HEK293 (cell line): Measurements from ENCODE around the gene TANC1.
"Not testable (repeated sequence)": the region's sequence is repeated elsewhere in the genome, so short reads cannot be mapped to it uniquely, and the experiment has no call there.

ENCODE experiments used
- CTCF ChIA-PET: fragments of 350-600 bp; formaldehyde crosslinking; extraction: SDS; loops from one replicate; lab custom pipeline; 2021; ENCODE audit warnings: antibody characterized with exemption; lab: Yijun Ruan, JAX
- POLR2A ChIA-PET: fragments of 300-600 bp; formaldehyde crosslinking; extraction: SDS; loops from one replicate; lab custom pipeline; 2020; ENCODE audit warnings: antibody characterized with exemption, inconsistent platforms; lab: Yijun Ruan, JAX
- H3K27ac ChIP-seq: fragments of 200-500 bp; sonication (Bioruptor generic); 2 replicates; pipeline ENCODE4 v1.5.1; 2014; ENCODE audit warnings: low read depth, low read length, control low read depth, inconsistent platforms; ENCODE audit errors: extremely low read depth
- H3K36me3 ChIP-seq, 2 experiments: fragments of 200-500 bp in 1 of 2; sonication (Bioruptor generic) in 1 of 2; 1 replicate in 1 of 2; 2 replicates in 1 of 2; pipeline ENCODE4 v1.5.1; 2014 to 2017; ENCODE audit warnings: inconsistent platforms in 2 of 2, low read length in 2 of 2; ENCODE audit not compliant: control insufficient read depth in 2 of 2, insufficient read depth in 1 of 2
- H3K4me1 ChIP-seq: fragments of 200-500 bp; sonication (Bioruptor generic); 2 replicates; pipeline ENCODE4 v1.5.1; 2014; ENCODE audit warnings: mild to moderate bottlenecking, low read length, inconsistent platforms; ENCODE audit not compliant: control insufficient read depth, insufficient read depth
- H3K4me3 ChIP-seq: 2 replicates; pipeline ENCODE4 v1.5.1; 2011; ENCODE audit warnings: low read depth, mild to moderate bottlenecking, control low read depth, low read length, moderate library complexity
- H3K9me3 ChIP-seq: fragments of 200-500 bp; sonication (Bioruptor generic); 2 replicates; pipeline ENCODE4 v1.5.1; 2014; ENCODE audit warnings: low read depth, low read length, inconsistent platforms; ENCODE audit not compliant: control insufficient read depth, insufficient read depth
- EGR2 ChIP-seq: fragments of 450-650 bp; formaldehyde crosslinking; IDR thresholded peaks from 2 replicates; pipeline ENCODE4 v1.5.1; 2016; ENCODE audit warnings: low read depth, missing biosample characterization, missing genetic modification characterization
- KLF7 ChIP-seq: fragments of 450-650 bp; formaldehyde crosslinking; IDR thresholded peaks from 2 replicates; pipeline ENCODE4 v1.5.1; 2016; ENCODE audit warnings: missing biosample characterization, missing genetic modification characterization, borderline replicate concordance
- KLF9 ChIP-seq: fragments of 450-650 bp; formaldehyde crosslinking; IDR thresholded peaks from 2 replicates; pipeline ENCODE4 v1.5.1; 2016; ENCODE audit warnings: missing biosample characterization, missing genetic modification characterization, low read depth
- PRDM1 ChIP-seq: fragments of 450-650 bp; formaldehyde crosslinking; IDR thresholded peaks from 2 replicates; pipeline ENCODE4; 2016; ENCODE audit warnings: missing biosample characterization, missing genetic modification characterization
- ZBTB20 ChIP-seq: fragments of 450-650 bp; formaldehyde crosslinking; IDR thresholded peaks from 2 replicates; pipeline ENCODE4 v1.5.1; 2016; ENCODE audit warnings: missing biosample characterization, missing genetic modification characterization
- ZFHX2 ChIP-seq: fragments of 450-650 bp; formaldehyde crosslinking; conservative IDR thresholded peaks from 2 replicates; pipeline ENCODE4 v1.5.1; 2016; ENCODE audit warnings: missing biosample characterization, missing genetic modification characterization
- ZNF140 ChIP-seq: fragments of 450-650 bp; formaldehyde crosslinking; IDR thresholded peaks from 2 replicates; pipeline ENCODE4 v1.5.1; 2016; ENCODE audit warnings: missing biosample characterization, missing genetic modification characterization
- ZNF146 ChIP-seq: fragments of 450-650 bp; formaldehyde crosslinking; IDR thresholded peaks from 2 replicates; pipeline ENCODE4 v1.5.1; 2016; ENCODE audit warnings: missing biosample characterization, missing genetic modification characterization
- ZNF19 ChIP-seq: fragments of 450-650 bp; formaldehyde crosslinking; IDR thresholded peaks from 2 replicates; pipeline ENCODE4; 2016; ENCODE audit warnings: missing biosample characterization, missing genetic modification characterization, low read depth
- ZNF223 ChIP-seq: fragments of 450-650 bp; formaldehyde crosslinking; IDR thresholded peaks from 2 replicates; pipeline ENCODE4 v1.5.1; 2016; ENCODE audit warnings: missing biosample characterization, missing genetic modification characterization
- ZNF544 ChIP-seq: fragments of 450-650 bp; formaldehyde crosslinking; IDR thresholded peaks from 2 replicates; pipeline ENCODE4 v1.5.0; 2017; ENCODE audit warnings: missing biosample characterization, missing genetic modification characterization
- ZNF623 ChIP-seq: fragments of 450-650 bp; formaldehyde crosslinking; IDR thresholded peaks from 2 replicates; pipeline ENCODE4 v1.5.1; 2016; ENCODE audit warnings: missing biosample characterization, missing genetic modification characterization
- ZNF658 ChIP-seq: fragments of 450-650 bp; formaldehyde crosslinking; IDR thresholded peaks from 2 replicates; pipeline ENCODE4; 2016; ENCODE audit warnings: missing biosample characterization, missing genetic modification characterization
- ZNF670 ChIP-seq: fragments of 450-650 bp; formaldehyde crosslinking; IDR thresholded peaks from 2 replicates; pipeline ENCODE4 v1.5.1; 2016; ENCODE audit warnings: missing biosample characterization, missing genetic modification characterization, low read depth
- TF ChIP-seq, protein P1 (sequence below): fragments of 450-650 bp; formaldehyde crosslinking; IDR thresholded peaks from 2 replicates; pipeline ENCODE4 v1.5.1; 2016; ENCODE audit warnings: missing biosample characterization, missing genetic modification characterization
- TF ChIP-seq, protein P2 (sequence below): fragments of 450-650 bp; formaldehyde crosslinking; IDR thresholded peaks from 2 replicates; pipeline ENCODE4 v1.5.1; 2016; ENCODE audit warnings: missing biosample characterization, missing genetic modification characterization
- TF ChIP-seq, protein P3 (sequence below): fragments of 450-650 bp; formaldehyde crosslinking; IDR thresholded peaks from 2 replicates; pipeline ENCODE4 v1.5.1; 2016; ENCODE audit warnings: missing biosample characterization, missing genetic modification characterization

The TANC1 gene

DNA sequence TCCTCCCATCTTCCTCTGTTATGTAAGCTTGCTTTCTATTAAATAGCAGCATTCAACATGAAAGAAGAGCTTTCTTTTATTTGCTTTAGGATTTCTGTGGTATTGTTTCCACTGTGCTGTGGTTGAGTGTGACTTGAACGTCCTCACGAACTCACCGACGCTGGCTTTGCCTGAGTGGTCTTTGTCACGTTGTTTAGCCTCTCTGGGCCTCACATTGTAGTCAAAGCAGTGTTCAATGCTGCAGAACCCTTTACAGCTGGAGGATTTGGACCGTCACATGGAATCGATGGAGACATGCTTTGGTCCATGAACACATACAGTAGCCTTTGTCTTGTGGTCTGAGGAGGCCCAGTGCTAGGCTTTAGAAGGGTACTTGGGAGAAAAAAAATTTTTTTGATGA lies 66.3 kb downstream of the TANC1 start:
- H3K27ac ChIP-seq = no peak overlapping the region
- no peaks in the 10 kb centered on the region for H3K36me3 ChIP-seq
- peaks cover 8% of the 10 kb centered on the region; the same call in 1 of the 2 replicates for H3K4me1 ChIP-seq
- H3K4me3 ChIP-seq = no peak overlapping the region
- ChIA-PET CTCF (interaction anchor here (0.7 to 3.7 kb wide), 6 partner anchors 16 to 89 kb away, joined by 3 to 78 read pairs (median 4); no protein-coding TSS in a partner anchor), POLR2A (no interaction called here)
- no peaks in the 10 kb centered on the region for H3K9me3 ChIP-seq
- TF ChIP-seq, protein P1, sequence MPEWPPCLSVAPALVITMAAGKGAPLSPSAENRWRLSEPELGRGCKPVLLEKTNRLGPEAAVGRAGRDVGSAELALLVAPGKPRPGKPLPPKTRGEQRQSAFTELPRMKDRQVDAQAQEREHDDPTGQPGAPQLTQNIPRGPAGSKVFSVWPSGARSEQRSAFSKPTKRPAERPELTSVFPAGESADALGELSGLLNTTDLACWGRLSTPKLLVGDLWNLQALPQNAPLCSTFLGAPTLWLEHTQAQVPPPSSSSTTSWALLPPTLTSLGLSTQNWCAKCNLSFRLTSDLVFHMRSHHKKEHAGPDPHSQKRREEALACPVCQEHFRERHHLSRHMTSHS = no peak
- TF ChIP-seq, protein P2, sequence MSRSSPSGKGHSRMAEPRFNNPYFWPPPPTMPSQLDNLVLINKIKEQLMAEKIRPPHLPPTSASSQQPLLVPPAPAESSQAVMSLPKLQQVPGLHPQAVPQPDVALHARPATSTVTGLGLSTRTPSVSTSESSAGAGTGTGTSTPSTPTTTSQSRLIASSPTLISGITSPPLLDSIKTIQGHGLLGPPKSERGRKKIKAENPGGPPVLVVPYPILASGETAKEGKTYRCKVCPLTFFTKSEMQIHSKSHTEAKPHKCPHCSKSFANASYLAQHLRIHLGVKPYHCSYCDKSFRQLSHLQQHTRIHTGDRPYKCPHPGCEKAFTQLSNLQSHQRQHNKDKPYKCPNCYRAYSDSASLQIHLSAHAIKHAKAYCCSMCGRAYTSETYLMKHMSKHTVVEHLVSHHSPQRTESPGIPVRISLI = no peak
- no peak for TF ChIP-seq ZNF623
- TF ChIP-seq, protein P3, sequence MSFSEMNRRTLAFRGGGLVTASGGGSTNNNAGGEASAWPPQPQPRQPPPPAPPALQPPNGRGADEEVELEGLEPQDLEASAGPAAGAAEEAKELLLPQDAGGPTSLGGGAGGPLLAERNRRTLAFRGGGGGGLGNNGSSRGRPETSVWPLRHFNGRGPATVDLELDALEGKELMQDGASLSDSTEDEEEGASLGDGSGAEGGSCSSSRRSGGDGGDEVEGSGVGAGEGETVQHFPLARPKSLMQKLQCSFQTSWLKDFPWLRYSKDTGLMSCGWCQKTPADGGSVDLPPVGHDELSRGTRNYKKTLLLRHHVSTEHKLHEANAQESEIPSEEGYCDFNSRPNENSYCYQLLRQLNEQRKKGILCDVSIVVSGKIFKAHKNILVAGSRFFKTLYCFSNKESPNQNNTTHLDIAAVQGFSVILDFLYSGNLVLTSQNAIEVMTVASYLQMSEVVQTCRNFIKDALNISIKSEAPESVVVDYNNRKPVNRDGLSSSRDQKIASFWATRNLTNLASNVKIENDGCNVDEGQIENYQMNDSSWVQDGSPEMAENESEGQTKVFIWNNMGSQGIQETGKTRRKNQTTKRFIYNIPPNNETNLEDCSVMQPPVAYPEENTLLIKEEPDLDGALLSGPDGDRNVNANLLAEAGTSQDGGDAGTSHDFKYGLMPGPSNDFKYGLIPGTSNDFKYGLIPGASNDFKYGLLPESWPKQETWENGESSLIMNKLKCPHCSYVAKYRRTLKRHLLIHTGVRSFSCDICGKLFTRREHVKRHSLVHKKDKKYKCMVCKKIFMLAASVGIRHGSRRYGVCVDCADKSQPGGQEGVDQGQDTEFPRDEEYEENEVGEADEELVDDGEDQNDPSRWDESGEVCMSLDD (tag by site-specific recombination) = no peak
- TF ChIP-seq ZFHX2 = no peak
- TF ChIP-seq ZNF658 (tag by site-specific recombination) = no peak
- TF ChIP-seq ZBTB20 = no peak
- TF ChIP-seq ZNF670 (tag by site-specific recombination) = no peak
- TF ChIP-seq ZNF544 (tag by site-specific recombination) = no peak
- TF ChIP-seq KLF7 (tag by site-specific recombination) = no peak
- no peak for TF ChIP-seq ZNF223 (tag by site-specific recombination)
- TF ChIP-seq ZNF140 = no peak
- TF ChIP-seq KLF9 = no peak
- TF ChIP-seq, all 188 proteins: peak for 0

GRCh38 chr2:159035790-159036411 lies 67.5 kb downstream of the TANC1 start:
- no peak overlapping the region for H3K4me3 ChIP-seq
- no peaks in the 10 kb centered on the region for H3K36me3 ChIP-seq
- no peak for TF ChIP-seq ZNF19 (tag by site-specific recombination)
- TF ChIP-seq PRDM1 = peak; percentile 37; the same call in 1 of the 2 replicates
- TF ChIP-seq EGR2 (tag by site-specific recombination) = peak; percentile 34; the same call in 1 of the 2 replicates
- H3K4me1 ChIP-seq = peaks cover 4% of the 10 kb centered on the region; the same call in 1 of the 2 replicates
- POLR2A ChIA-PET = interaction anchor here (0.6 to 1.1 kb wide), 3 partner anchors 41 to 82 kb away, joined by 3 to 6 read pairs (median 4); no protein-coding TSS in a partner anchor
- H3K9me3 ChIP-seq = no peaks in the 10 kb centered on the region
- no peak overlapping the region for H3K27ac ChIP-seq
- CTCF ChIA-PET = interaction anchor here (0.5 to 3.7 kb wide), 17 partner anchors 11 to 660 kb away, joined by 3 to 78 read pairs (median 4); no protein-coding TSS in a partner anchor

GRCh38 chr2:159036461-159036860 lies 68.0 kb downstream of the TANC1 start:
- not testable (repeated sequence) for H3K9me3 ChIP-seq, H3K36me3 ChIP-seq, H3K4me1 ChIP-seq, H3K27ac ChIP-seq, H3K4me3 ChIP-seq
- CTCF ChIA-PET = interaction anchor here (0.5 to 3.7 kb wide), 15 partner anchors 11 to 138 kb away, joined by 3 to 78 read pairs (median 5); no protein-coding TSS in a partner anchor
- peak; percentile 79 for TF ChIP-seq ZNF146 (tag by site-specific recombination)
- TF ChIP-seq, all 188 proteins: peak for 1; not testable (repeated sequence) for 187
- POLR2A ChIA-PET = interaction anchor here (0.6 to 1.1 kb wide), 3 partner anchors 41 to 83 kb away, joined by 3 to 6 read pairs (median 4); no protein-coding TSS in a partner anchor

DNA sequence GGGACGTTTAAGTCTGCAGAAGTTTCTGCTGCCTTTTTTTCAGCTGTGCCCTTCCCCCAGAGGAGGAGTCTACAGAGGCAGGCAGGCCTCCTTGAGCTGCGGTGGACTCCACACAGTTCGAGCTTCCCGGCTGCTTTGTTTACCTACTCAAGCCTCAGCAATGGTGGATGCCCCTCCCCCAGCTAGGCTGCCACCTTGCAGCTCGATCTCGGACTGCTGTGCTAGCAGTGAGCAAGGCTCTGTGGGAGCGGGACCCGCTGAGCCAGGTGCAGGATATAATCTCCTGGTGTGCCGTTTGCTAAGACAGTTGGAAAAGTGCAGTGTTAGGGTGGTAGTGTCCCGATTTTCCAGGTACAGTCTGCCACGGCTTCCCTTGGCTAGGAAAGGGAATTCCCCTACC lies 72.9 kb downstream of the TANC1 start:
- H3K36me3 ChIP-seq, H3K9me3 ChIP-seq, H3K27ac ChIP-seq, POLR2A ChIA-PET, H3K4me3 ChIP-seq, H3K4me1 ChIP-seq: not testable (repeated sequence)
- CTCF ChIA-PET = interaction anchor here (1.1 kb wide), 1 partner anchor 10 kb away, joined by 5 read pairs; no protein-coding TSS in a partner anchor
